GM12872 (cell line): ENCODE data around the gene MAPK1IP1L.

ENCODE experiments used
- CTCF ChIP-seq: IDR thresholded peaks from 3 replicates; pipeline ENCODE4 v1.5.1; 2011; ENCODE audit warnings: low read depth, mild to moderate bottlenecking, low read length, moderate library complexity; ENCODE audit not compliant: insufficient read depth

The MAPK1IP1L gene

GRCh38 chr14:55092341-55092740 lies 40.9 kb downstream of the MAPK1IP1L start:
- no peak for TF ChIP-seq CTCF

GRCh38 chr14:55094292-55095157 lies 43.1 kb downstream of the MAPK1IP1L start:
- TF ChIP-seq CTCF: no peak

GRCh38 chr14:55097881-55098560 lies 46.6 kb downstream of the MAPK1IP1L start:
- TF ChIP-seq CTCF: no peak

GRCh38 chr14:55098561-55098898 lies 47.1 kb downstream of the MAPK1IP1L start:
- TF ChIP-seq CTCF: no peak

DNA sequence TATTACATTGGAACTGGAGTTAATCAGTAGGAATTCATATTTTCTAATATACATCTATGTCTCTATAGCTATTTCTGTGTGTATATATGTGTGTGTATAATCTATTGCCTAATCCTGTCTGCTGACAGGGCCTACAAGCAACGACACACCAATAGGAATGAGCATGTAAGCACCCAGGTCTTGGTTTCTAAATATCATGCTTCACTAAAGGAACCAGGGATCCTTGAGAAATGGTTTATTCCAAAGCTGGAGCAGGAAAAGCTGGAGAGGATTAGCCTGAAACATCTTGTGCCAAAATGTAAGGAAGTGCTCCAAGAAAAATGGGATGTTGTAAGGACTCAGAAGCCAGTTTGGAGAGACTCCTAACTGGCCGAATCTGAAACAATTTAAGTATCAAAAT lies 48.3 kb downstream of the MAPK1IP1L start:
- no peak for TF ChIP-seq CTCF

DNA sequence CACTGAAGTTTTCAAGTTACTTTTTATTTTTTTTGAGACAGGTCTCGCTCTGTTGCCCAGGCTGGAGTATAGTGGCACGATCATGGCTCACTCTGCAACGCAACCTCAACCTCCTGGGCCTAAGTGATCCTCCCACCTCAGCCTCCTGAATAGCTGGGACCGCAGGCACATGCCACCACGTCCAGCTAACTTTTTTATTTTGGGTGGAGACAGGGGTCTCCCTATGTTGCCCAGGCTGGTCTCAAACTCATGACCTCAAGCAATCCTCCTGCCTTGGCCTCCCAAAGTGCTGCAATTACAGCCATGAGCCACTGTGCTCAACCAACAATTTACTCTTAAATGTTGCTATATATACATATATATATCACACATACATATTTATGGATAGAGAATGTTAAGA lies 50.3 kb downstream of the MAPK1IP1L start:
- no peak for TF ChIP-seq CTCF

DNA sequence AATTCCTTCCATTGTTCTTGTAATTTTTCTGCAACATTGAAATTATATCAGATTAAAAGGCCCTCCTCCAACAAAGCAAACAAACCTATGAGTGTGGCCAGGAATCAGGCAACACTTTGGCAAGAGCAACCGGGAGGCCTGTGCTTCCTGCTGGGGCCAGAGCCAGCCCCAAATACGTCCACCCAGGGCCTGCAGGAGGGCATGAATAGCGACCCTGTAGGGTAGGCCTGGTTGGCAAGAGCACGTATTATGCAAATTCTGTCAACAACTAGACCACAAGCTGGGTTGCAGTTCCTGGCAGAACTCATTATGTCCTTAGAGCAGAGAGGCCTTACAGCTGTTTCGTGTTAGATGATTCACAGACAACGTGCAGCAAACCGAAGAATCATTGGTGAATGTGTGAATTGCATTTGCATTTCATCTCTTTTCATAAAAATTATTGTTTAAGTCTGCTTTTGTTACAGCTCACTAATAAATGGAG lies 50.7 kb downstream of the MAPK1IP1L start:
- TF ChIP-seq CTCF: no peak
